IPS-18a (cell line): ENCODE data around the gene LIMD2.

Experiments used
- H3K27ac ChIP-seq: one replicate; pipeline ENCODE4 v1.5.1; 2013; ENCODE audit warnings: low read length
- H3K27me3 ChIP-seq: one replicate; pipeline ENCODE4 v1.6.1; 2013; ENCODE audit warnings: mild to moderate bottlenecking, low read length; ENCODE audit not compliant: control insufficient read depth, insufficient read depth
- H3K36me3 ChIP-seq: one replicate; pipeline ENCODE4 v1.6.1; 2013; ENCODE audit warnings: low read depth, low read length; ENCODE audit not compliant: control insufficient read depth
- H3K4me1 ChIP-seq: one replicate; pipeline ENCODE4 v1.6.1; 2013; ENCODE audit warnings: low read depth, low read length; ENCODE audit not compliant: control insufficient read depth
- H3K4me3 ChIP-seq: one replicate; pipeline ENCODE4 v1.5.1; 2013; ENCODE audit warnings: low read length
- H3K9ac ChIP-seq: one replicate; pipeline ENCODE4 v1.6.1; 2013; ENCODE audit warnings: mild to moderate bottlenecking, low read length, moderate library complexity
- H3K9me3 ChIP-seq: one replicate; pipeline ENCODE4 v1.6.1; 2013; ENCODE audit warnings: low read depth, low read length; ENCODE audit not compliant: control insufficient read depth

Gene LIMD2

GRCh38 chr17:63675607-63676546 lies 24.0 kb downstream of the LIMD2 start:
- Histone ChIP-seq H3K9me3 (no peaks in the 10 kb centered on the region), H3K36me3 (no peaks in the 10 kb centered on the region), H3K4me1 (peaks cover 24% of the 10 kb centered on the region), H3K27ac (no peak overlapping the region), H3K9ac (no peak overlapping the region), H3K27me3 (no peaks in the 10 kb centered on the region), H3K4me3 (no peak overlapping the region)

DNA sequence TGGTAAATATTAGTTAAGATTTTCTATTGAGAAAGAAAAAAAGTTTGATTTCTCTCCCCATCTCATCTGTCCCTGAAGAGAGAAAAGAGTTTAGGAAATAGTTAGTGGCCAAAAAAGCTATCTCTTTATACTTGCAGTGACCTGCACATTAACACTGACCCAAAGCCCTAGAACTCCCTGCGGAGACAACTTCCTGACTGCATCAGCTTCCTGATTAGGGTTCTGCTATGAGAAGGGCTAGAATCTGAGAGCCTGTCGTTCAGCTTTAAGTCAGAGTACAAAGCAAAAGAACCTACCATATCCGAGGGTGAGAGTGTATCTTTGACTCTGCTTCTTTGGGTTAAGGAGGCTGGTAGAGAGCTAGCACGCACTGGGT lies 24.7 kb downstream of the LIMD2 start:
- Histone ChIP-seq H3K4me1 (peaks cover 24% of the 10 kb centered on the region), H3K36me3 (no peaks in the 10 kb centered on the region), H3K27ac (no peak overlapping the region), H3K9ac (no peak overlapping the region), H3K4me3 (no peak overlapping the region), H3K27me3 (no peaks in the 10 kb centered on the region), H3K9me3 (no peaks in the 10 kb centered on the region)

- Histone ChIP-seq H3K27ac (no peak overlapping the region), H3K9ac (no peak overlapping the region), H3K9me3 (no peaks in the 10 kb centered on the region), H3K36me3 (no peaks in the 10 kb centered on the region), H3K4me3 (no peak overlapping the region), H3K4me1 (peaks cover 24% of the 10 kb centered on the region), H3K27me3 (no peaks in the 10 kb centered on the region)
These were observed 27.1 kb downstream of the LIMD2 start for GRCh38 chr17:63672856-63673255.

DNA sequence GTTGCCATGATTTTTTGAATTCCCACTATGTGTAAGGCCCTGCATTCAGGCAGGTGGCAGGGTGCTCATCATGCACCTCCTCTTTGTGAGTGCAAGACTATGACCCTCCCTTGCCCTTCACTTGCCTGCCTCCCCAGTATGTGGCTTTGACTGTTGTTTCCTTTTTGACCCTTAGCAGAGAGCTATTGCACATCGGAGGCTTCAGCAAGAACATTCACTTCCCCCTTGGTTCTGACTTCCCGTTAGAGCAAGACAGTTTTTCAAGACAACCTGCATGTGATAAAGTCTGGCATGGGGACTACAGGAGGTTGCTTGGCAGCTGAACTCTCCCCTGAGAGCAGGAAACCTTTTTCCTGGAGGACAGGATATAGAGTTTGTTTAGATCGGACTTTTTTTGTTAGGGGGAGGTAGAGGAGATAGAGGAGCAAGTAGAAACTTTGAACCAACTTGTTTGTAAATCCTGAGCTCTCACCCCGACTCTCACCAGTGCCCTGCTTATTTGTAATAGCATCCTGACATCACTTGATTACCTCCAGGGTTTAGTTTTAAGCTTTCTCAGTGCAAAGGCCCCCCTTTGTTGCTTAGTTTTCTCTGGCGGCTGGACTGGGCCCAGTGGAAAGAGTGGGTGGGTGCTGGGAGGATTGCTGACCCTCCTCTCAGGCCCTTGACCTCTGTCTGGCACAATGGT lies 34.3 kb downstream of the LIMD2 start:
- Histone ChIP-seq H3K9me3 (no peaks in the 10 kb centered on the region), H3K27me3 (no peaks in the 10 kb centered on the region), H3K4me3 (no peak overlapping the region), H3K36me3 (no peaks in the 10 kb centered on the region), H3K27ac (no peak overlapping the region), H3K9ac (no peak overlapping the region), H3K4me1 (no peaks in the 10 kb centered on the region)

- Histone ChIP-seq H3K9ac (no peak overlapping the region), H3K27ac (no peak overlapping the region), H3K36me3 (peaks cover 7% of the 10 kb centered on the region), H3K4me3 (no peak overlapping the region), H3K9me3 (no peaks in the 10 kb centered on the region), H3K4me1 (no peaks in the 10 kb centered on the region), H3K27me3 (no peaks in the 10 kb centered on the region)
These were observed 40.1 kb downstream of the LIMD2 start for GRCh38 chr17:63659850-63660249.

- H3K27me3 ChIP-seq = no peaks in the 10 kb centered on the region
- no peak overlapping the region for H3K9ac ChIP-seq
- H3K4me1 ChIP-seq = no peaks in the 10 kb centered on the region
- no peaks in the 10 kb centered on the region for H3K9me3 ChIP-seq
- H3K27ac ChIP-seq = no peak overlapping the region
- H3K36me3 ChIP-seq = peaks cover 13% of the 10 kb centered on the region
- H3K4me3 ChIP-seq = no peak overlapping the region
These were observed 41.6 kb downstream of the LIMD2 start for GRCh38 chr17:63658366-63658765.

GRCh38 chr17:63657786-63658185 lies 42.1 kb downstream of the LIMD2 start:
- peaks cover 16% of the 10 kb centered on the region for H3K36me3 ChIP-seq

GRCh38 chr17:63653050-63653449 lies 46.9 kb downstream of the LIMD2 start:
- Histone ChIP-seq H3K36me3 (peaks cover 13% of the 10 kb centered on the region), H3K9ac (no peak overlapping the region), H3K4me3 (no peak overlapping the region), H3K4me1 (peaks cover 3% of the 10 kb centered on the region), H3K9me3 (no peaks in the 10 kb centered on the region), H3K27me3 (no peaks in the 10 kb centered on the region), H3K27ac (no peak overlapping the region)

More at GRCh38 chr17:63657786-63658185, 42.1 kb downstream of the LIMD2 start:
- no peak overlapping the region for H3K9ac ChIP-seq
- H3K27ac ChIP-seq = no peak overlapping the region
- no peaks in the 10 kb centered on the region for H3K4me1 ChIP-seq
- H3K4me3 ChIP-seq = no peak overlapping the region
- H3K27me3 ChIP-seq = no peaks in the 10 kb centered on the region
- H3K9me3 ChIP-seq = no peaks in the 10 kb centered on the region

DNA sequence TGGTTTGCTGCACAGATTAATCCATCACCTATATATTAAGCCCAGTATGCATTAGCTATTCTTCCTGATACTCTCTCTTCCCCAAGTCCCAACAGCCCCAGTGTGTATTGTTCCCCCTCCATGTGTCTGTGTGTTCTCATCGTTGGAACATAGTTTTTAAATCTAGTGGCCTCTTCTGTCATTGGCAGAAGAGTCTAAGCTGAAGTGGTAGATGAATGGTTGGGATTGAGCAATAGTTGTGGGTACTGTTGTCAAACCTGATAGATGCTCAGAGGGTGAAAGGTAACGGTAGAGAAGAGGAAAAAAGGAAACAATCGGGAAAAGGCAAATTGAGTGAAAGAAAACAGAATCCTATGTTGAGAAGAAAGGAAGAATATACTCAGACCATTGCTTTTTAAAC lies 47.8 kb downstream of the LIMD2 start:
- Histone ChIP-seq H3K4me1 (peaks cover 12% of the 10 kb centered on the region), H3K9me3 (no peaks in the 10 kb centered on the region), H3K27ac (no peak overlapping the region), H3K4me3 (no peak overlapping the region), H3K27me3 (no peaks in the 10 kb centered on the region), H3K36me3 (peaks cover 9% of the 10 kb centered on the region), H3K9ac (no peak overlapping the region)

- Histone ChIP-seq H3K4me3 (no peak overlapping the region), H3K9me3 (no peaks in the 10 kb centered on the region), H3K36me3 (peaks cover 9% of the 10 kb centered on the region), H3K9ac (no peak overlapping the region), H3K27me3 (no peaks in the 10 kb centered on the region), H3K27ac (no peak overlapping the region), H3K4me1 (peaks cover 15% of the 10 kb centered on the region)
These were observed 50.1 kb downstream of the LIMD2 start for GRCh38 chr17:63649813-63650212.

DNA sequence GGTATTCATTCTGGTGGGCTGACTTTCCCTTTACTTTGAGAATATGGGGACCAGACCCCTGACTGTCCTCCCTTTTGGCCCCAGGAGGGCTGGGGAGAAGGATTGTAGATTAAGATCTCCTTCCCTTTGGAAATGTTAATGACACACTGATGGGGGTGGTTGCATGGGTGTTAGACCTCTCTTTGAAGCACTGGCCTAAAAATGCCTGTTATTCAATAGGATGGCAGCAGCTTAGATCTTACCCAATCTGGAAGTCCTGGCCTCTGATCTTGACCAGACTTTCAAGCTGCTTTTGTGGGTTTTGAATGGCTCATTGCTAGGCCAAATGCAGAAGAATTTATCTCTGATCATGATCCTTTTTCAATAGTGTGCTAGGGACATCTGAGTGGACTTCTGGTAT lies 52.0 kb downstream of the LIMD2 start:
- Histone ChIP-seq H3K9me3 (no peaks in the 10 kb centered on the region), H3K27ac (no peak overlapping the region), H3K36me3 (no peaks in the 10 kb centered on the region), H3K4me1 (peaks cover 15% of the 10 kb centered on the region), H3K27me3 (no peaks in the 10 kb centered on the region), H3K4me3 (peak overlapping the region; percentile 29), H3K9ac (no peak overlapping the region)
